Fibroblast of gingiva (primary cell): Measurements from ENCODE around the gene ARMC9.
A peak's percentile ranks its signal among the peaks of the same experiment; 100 is the strongest.
"Not testable (repeated sequence)": the region's sequence is repeated elsewhere in the genome, so short reads cannot be mapped to it uniquely, and the experiment has no call there.

ENCODE experiments used
- DNase-seq: peaks from one replicate; pipeline ENCODE4 v3.0.0-alpha.2; 2011; ENCODE audit warnings: low read depth

Gene ARMC9

GRCh38 chr2:231198291-231199173 is at the start of gene ARMC9:
Gene ARMC9, plus strand, starts transcription at chr2:231198631. Its CDS starts 7,608 bp downstream, at chr2:231206239.
- peak; percentile 47 for DNase-seq

- DNase-seq = peak; percentile 33
Measured at GRCh38 chr2:231152800-231153557, 45.5 kb upstream of the ARMC9 start.

GRCh38 chr2:231159306-231159705 is 39.1 kb upstream of the ARMC9 start:
- no peak for DNase-seq

- no peak for DNase-seq
Measured at GRCh38 chr2:231160701-231161100, 37.7 kb upstream of the ARMC9 start.

GRCh38 chr2:231161252-231161839 is 37.1 kb upstream of the ARMC9 start:
- DNase-seq = no peak

GRCh38 chr2:231161877-231162329 is 36.5 kb upstream of the ARMC9 start:
- peak; percentile 99 for DNase-seq

GRCh38 chr2:231163011-231163410 is 35.4 kb upstream of the ARMC9 start:
- DNase-seq = no peak

GRCh38 chr2:231163414-231164095 is 34.9 kb upstream of the ARMC9 start:
- no peak for DNase-seq

- no peak for DNase-seq
Measured at GRCh38 chr2:231167745-231168459, 30.5 kb upstream of the ARMC9 start.

GRCh38 chr2:231168460-231169139 is 29.8 kb upstream of the ARMC9 start:
- DNase-seq = no peak

- DNase-seq = no peak
Measured at GRCh38 chr2:231169488-231169887, 28.9 kb upstream of the ARMC9 start.

- DNase-seq = peak; percentile 84
Measured at GRCh38 chr2:231170055-231170454, 28.4 kb upstream of the ARMC9 start.

GRCh38 chr2:231172025-231172424 is 26.4 kb upstream of the ARMC9 start:
- peak; percentile 48 for DNase-seq

GRCh38 chr2:231174211-231174651 is 24.2 kb upstream of the ARMC9 start:
- DNase-seq = no peak

GRCh38 chr2:231176066-231176465 is 22.4 kb upstream of the ARMC9 start:
- DNase-seq = no peak

GRCh38 chr2:231177156-231178025 is 21.0 kb upstream of the ARMC9 start:
- no peak for DNase-seq

- not testable (repeated sequence) for DNase-seq
Measured at GRCh38 chr2:231178805-231179204, 19.6 kb upstream of the ARMC9 start.

- DNase-seq = peak; percentile 79
Measured at GRCh38 chr2:231181860-231182512, 16.4 kb upstream of the ARMC9 start.

- DNase-seq = no peak
Measured at GRCh38 chr2:231182513-231182899, 15.9 kb upstream of the ARMC9 start.
